Esophagus squamous epithelium (tissue), 5 donors: ENCODE results near the gene DCT. TPM values are rescaled to one million over a fixed set of nuclear protein-coding genes. Genes with fewer than 3 reads are reported as not detected.

Source experiments
- DNase-seq: peaks from one replicate; lab custom pipeline; 2025; lab: John Stamatoyannopoulos, UW
- H3K27ac ChIP-seq, 4 donors: fragments of 200-600 bp; sonication (generic); one replicate each; pipeline ENCODE4 v1.5.1; 2016 to 2019; ENCODE audit warnings: mild to moderate bottlenecking in 1 of 4
- H3K27me3 ChIP-seq, 4 donors: fragments of 200-600 bp; sonication (generic); 1 replicate in 3 of 4; 2 replicates in 1 of 4; pipeline versions ENCODE4 v1.5.1 to v1.6.0; 2017 to 2021; ENCODE audit warnings: antibody characterized with exemption in 1 of 4
- H3K36me3 ChIP-seq, 3 donors: fragments of 200-600 bp; sonication (generic); one replicate each; pipeline ENCODE4 v1.5.1; 2016 to 2019
- H3K4me1 ChIP-seq, 3 donors: fragments of 200-600 bp; sonication (generic); one replicate each; pipeline ENCODE4 v1.5.1; 2017 to 2019
- H3K4me3 ChIP-seq, 4 donors: fragments of 200-600 bp; sonication (generic); 1 replicate in 3 of 4; 2 replicates in 1 of 4; pipeline ENCODE4 v1.5.1; 2016 to 2019; ENCODE audit warnings: mild to moderate bottlenecking in 2 of 4, moderate library complexity in 1 of 4
- H3K9me3 ChIP-seq, 3 donors: fragments of 200-600 bp; sonication (generic); one replicate each; pipeline ENCODE4 v1.5.1; 2016 to 2019
- POLR2A ChIP-seq, 4 donors: fragments of 450-650 bp; IDR thresholded peaks; one replicate each; pipeline ENCODE4 v1.6.1; 2017; ENCODE audit warnings: antibody characterized with exemption in 4 of 4, mild to moderate bottlenecking in 4 of 4, moderate library complexity in 3 of 4
- WGBS, 2 donors: methylation state at CpG; one replicate each; pipeline ENCODE4 v1.1.5; 2018; 5-methylcytosine and 5-hydroxymethylcytosine counted together
- intact Hi-C: fragments of 100-400 bp; cut with DNase I; formaldehyde crosslinking; loops from one replicate; pipeline ENCODE4 v1.15.0; 2022
- total RNA-seq, 4 donors: library from RNA; depleted of rRNA; stranded (reverse); fragments of >200 nt; gene quantifications; one replicate each; pipeline ENCODE4 v1.1.0, GENCODE V29; 2016
- TF ChIP-seq, protein P1 (sequence below), 6 experiments: fragments of 450-650 bp in 4 of 6; fragments of 200-600 bp in 2 of 6; sonication (generic) in 2 of 6; IDR thresholded peaks; one replicate each; pipeline ENCODE4 v1.5.1; 2016 to 2019; ENCODE audit warnings: antibody characterized with exemption in 6 of 6, mild to moderate bottlenecking in 4 of 6, moderate library complexity in 4 of 6
- donor health status: DM: yes; HTN: yes; CAD: no.

DCT gene
- total RNA-seq, 4 donors from 2014 or later, result not detected

DNA sequence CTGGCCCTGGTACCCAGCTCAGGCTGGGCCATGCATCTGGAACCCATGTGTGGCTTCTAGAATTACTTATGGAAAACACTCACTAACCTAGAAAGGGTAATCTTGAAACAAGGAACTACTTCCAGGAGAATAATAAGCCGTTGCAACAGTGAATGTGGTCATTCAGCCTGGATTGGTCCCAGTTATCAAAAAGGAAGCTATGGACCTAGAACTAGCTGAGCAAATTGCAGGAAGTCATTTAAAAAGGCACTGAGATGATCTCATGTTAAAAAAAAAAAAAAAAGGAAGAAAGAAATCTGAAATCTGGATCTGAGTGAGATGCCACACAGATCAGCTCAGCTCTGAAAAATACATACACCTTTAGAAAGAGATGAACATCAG lies 59.6 kb downstream of the DCT start:
- Histone ChIP-seq H3K9me3 (peaks cover 0 to 4% (median 4%) of the 10 kb centered on the region in 3 donors), H3K4me1 (no peaks in the 10 kb centered on the region), H3K36me3 (no peaks in the 10 kb centered on the region), H3K27ac (no peak overlapping the region), H3K27me3 (peaks cover 0 to 3% (median 0%) of the 10 kb centered on the region in 4 donors), H3K4me3 (no peak overlapping the region)
- no peak for DNase-seq
- TF ChIP-seq, protein P1, sequence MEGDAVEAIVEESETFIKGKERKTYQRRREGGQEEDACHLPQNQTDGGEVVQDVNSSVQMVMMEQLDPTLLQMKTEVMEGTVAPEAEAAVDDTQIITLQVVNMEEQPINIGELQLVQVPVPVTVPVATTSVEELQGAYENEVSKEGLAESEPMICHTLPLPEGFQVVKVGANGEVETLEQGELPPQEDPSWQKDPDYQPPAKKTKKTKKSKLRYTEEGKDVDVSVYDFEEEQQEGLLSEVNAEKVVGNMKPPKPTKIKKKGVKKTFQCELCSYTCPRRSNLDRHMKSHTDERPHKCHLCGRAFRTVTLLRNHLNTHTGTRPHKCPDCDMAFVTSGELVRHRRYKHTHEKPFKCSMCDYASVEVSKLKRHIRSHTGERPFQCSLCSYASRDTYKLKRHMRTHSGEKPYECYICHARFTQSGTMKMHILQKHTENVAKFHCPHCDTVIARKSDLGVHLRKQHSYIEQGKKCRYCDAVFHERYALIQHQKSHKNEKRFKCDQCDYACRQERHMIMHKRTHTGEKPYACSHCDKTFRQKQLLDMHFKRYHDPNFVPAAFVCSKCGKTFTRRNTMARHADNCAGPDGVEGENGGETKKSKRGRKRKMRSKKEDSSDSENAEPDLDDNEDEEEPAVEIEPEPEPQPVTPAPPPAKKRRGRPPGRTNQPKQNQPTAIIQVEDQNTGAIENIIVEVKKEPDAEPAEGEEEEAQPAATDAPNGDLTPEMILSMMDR (IDR thresholded peaks at IDR 0.05), result no peak
- TF ChIP-seq POLR2A (IDR thresholded peaks at IDR 0.05), result no peak
- 39 to 43% methylated on average over 1 of the region's 1 CpG for WGBS, 2 donors
- intact Hi-C loops, result no loop called here

DNA sequence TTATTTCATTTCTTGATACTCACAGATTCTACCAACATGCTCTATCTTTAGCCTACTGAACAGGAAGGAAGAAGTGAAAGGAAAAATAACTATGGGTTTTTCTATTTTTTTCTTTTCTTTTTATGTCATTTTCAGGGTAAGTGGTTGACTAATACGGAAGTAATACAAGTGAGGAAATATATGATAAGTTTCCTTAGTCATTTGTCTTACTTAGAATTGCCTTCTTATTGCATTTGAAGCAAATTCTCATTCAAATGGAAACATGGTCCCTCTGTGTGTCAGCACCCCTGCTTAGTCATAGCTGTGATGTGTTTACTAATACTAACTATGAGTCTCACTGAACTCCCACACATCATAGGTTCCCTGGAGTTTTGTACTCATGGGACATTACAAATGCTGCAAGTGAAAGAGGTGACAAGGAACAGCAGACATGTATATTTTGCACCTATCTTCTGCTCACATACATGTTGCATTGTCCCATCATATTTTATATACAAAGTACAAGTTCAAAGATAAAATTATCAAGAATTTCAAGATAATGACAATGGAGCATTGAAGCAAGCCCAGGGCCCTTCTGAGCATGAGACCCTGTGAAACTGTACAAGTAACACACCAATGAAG lies 60.1 kb downstream of the DCT start:
- H3K27me3 ChIP-seq, result peaks cover 0 to 8% (median 2%) of the 10 kb centered on the region in 4 donors
- H3K4me3 ChIP-seq, result no peak overlapping the region
- H3K9me3 ChIP-seq, result peaks cover 0 to 4% (median 4%) of the 10 kb centered on the region in 3 donors
- no peaks in the 10 kb centered on the region for H3K36me3 ChIP-seq
- H3K4me1 ChIP-seq, result no peaks in the 10 kb centered on the region
- TF ChIP-seq, protein P1 (IDR thresholded peaks at IDR 0.05), result no peak
- TF ChIP-seq POLR2A (IDR thresholded peaks at IDR 0.05), result no peak
- H3K27ac ChIP-seq, result no peak overlapping the region
- no peak for DNase-seq
- 32% methylated on average over 1 of the region's 1 CpG for WGBS, 2 donors
- intact Hi-C loops, result no loop called here

DNA sequence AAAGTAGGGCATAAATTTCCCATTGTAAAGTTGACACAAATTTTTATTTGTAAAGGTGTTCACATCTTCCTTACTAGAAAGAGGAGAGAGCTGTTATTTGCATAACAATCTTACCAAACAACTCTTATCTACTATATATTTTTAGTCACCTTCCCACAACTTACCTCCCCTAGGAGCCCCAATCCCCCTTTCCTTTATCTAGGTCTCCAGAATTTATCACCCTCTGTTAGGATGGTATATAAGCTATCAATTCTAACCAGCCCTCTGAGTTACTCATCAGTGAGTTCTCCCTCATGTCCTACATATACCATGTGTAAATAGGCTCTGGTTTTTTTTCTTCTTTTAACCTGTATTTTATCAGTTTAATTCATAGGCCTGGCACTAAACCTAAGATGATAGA lies 62.2 kb downstream of the DCT start:
- Histone ChIP-seq H3K27me3 (peaks cover 0 to 11% (median 3%) of the 10 kb centered on the region in 4 donors), H3K4me3 (no peak overlapping the region), H3K9me3 (peaks cover 0 to 4% (median 4%) of the 10 kb centered on the region in 3 donors), H3K4me1 (no peaks in the 10 kb centered on the region), H3K36me3 (no peaks in the 10 kb centered on the region), H3K27ac (no peak overlapping the region)
- TF ChIP-seq, protein P1 (IDR thresholded peaks at IDR 0.05), result no peak
- no peak for TF ChIP-seq POLR2A (IDR thresholded peaks at IDR 0.05)
- DNase-seq, result no peak
- intact Hi-C loops, result no loop called here

DNA sequence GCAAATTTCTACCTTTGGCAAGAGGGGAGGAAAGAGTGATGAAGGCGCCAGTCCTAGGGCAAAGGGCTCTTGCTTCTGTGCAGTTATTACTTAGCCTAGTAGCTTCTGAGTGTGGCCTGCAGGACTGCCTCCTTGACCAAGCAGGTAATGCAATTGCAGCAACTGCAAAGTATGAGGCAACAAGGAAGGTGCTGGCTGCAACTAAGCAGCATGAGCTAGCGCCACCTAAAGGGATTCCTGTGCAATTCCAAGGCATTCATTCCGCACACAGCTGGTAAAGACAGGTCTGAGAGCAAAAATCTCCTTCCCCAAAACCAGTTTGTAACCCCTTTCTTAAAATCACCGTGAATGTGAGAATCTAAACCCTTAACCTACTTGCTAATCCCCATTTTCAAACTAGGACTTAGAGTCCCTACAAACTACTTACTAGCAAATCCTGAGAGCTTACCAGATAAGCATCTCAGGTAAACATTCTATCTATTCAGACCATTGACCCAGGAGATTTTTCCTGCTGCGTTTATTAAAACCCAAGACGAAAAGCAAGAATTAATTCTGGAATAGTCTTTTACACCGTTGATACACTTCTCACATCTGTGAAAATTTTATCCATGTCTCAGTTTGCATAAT lies 62.9 kb downstream of the DCT start:
- H3K4me1 ChIP-seq, result no peaks in the 10 kb centered on the region
- no peak overlapping the region for H3K4me3 ChIP-seq
- no peak for TF ChIP-seq POLR2A (IDR thresholded peaks at IDR 0.05)
- TF ChIP-seq, protein P1 (IDR thresholded peaks at IDR 0.05), result peak in 3 of 6 experiments; percentile 11 to 49 (median 21)
- DNase-seq, result no peak
- no peak overlapping the region for H3K27ac ChIP-seq
- H3K36me3 ChIP-seq, result no peaks in the 10 kb centered on the region
- 57% methylated on average over 7 of the region's 7 CpGs for WGBS, 2 donors
- peaks cover 0 to 11% (median 3%) of the 10 kb centered on the region in 4 donors for H3K27me3 ChIP-seq
- intact Hi-C loops, result no loop called here
- H3K9me3 ChIP-seq, result peaks cover 0 to 4% (median 4%) of the 10 kb centered on the region in 3 donors

DNA sequence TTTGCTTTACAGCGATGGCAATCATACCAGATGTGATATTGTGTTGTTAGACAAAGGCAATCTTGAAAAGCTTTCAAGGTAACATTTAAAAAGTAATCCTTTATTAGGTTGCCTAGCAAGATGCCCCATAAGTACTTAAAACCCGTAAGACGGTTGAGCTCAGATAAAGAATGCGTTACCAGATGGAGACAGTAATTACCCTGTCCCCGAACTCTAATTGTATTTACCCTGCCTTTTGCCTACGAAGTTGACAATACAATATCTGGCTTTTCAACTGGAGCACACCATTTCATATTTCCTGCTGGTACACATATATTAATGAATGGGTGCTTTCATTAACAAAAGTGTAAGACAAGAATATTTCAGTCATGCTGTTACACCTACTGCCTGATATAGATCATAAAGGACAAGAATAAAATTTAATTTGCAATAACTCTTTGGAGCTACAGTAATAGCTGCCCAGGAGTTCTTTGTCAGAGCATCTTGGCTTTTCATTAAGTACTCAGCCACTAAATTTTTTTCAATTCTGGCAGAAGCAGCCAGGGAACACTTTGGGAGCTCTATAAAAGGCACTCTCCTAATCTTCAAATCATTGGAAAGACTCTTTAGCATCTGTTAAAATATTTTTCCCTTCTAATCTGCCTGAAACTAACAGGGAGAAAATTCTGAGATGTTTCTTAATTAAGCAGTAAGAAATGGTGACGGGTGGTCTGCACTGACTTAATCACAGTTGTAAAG lies 63.8 kb downstream of the DCT start:
- DNase-seq, result no peak
- H3K36me3 ChIP-seq, result no peaks in the 10 kb centered on the region
- H3K27ac ChIP-seq, result no peak overlapping the region
- no peaks in the 10 kb centered on the region for H3K9me3 ChIP-seq
- 39 to 70% methylated on average over 7 of the region's 7 CpGs for WGBS, 2 donors
- TF ChIP-seq, protein P1 (IDR thresholded peaks at IDR 0.05), result no peak
- no peak for TF ChIP-seq POLR2A (IDR thresholded peaks at IDR 0.05)
- H3K4me3 ChIP-seq, result no peak overlapping the region
- H3K4me1 ChIP-seq, result no peaks in the 10 kb centered on the region
- H3K27me3 ChIP-seq, result peaks cover 0 to 15% (median 3%) of the 10 kb centered on the region in 4 donors
- intact Hi-C loops, result no loop called here
